Esophagus squamous epithelium (tissue), 4 donors: ENCODE data around the gene LENG9.

Experiments
- CTCF ChIP-seq, 6 experiments: fragments of 450-650 bp in 4 of 6; fragments of 200-600 bp in 2 of 6; sonication (generic) in 2 of 6; IDR thresholded peaks; one replicate each; pipeline ENCODE4 v1.5.1; 2016 to 2019; ENCODE audit warnings: antibody characterized with exemption in 6 of 6, mild to moderate bottlenecking in 4 of 6, moderate library complexity in 4 of 6
- POLR2A ChIP-seq, 4 donors: fragments of 450-650 bp; IDR thresholded peaks; one replicate each; pipeline ENCODE4 v1.6.1; 2017; ENCODE audit warnings: antibody characterized with exemption in 4 of 4, mild to moderate bottlenecking in 4 of 4, moderate library complexity in 3 of 4

- TF ChIP-seq CTCF (IDR thresholded peaks at IDR 0.05) (no peak), POLR2A (IDR thresholded peaks at IDR 0.05) (no peak)
Observed at GRCh38 chr19:54426291-54426931, 37.2 kb downstream of the LENG9 start.
